Measurements from ENCODE around the gene CEP63.

CEP63 gene

GRCh38 chr3:134477938-134478337 is 7.9 kb upstream of the CEP63 start:
- no peaks in the 10 kb centered on the region for H3K27me3 ChIP-seq (ENCODE audit: insufficient read depth, insufficient read length)
- TF ChIP-seq ZNF274 (IDR thresholded peaks at IDR 0.05; ENCODE audit: low read depth, low read length) (no peak), YY1 (IDR thresholded peaks at IDR 0.05; ENCODE audit: insufficient read depth, insufficient read length) (no peak), SUZ12 (IDR thresholded peaks at IDR 0.05; ENCODE audit: extremely low read depth, insufficient read depth, insufficient read length) (no peak)
- peaks cover 72% of the 10 kb centered on the region for H3K36me3 ChIP-seq (ENCODE audit: insufficient read depth, insufficient read length, low read length)
- no peak for DNase-seq (ENCODE audit: low read depth, low spot score)
- H3K9ac ChIP-seq (ENCODE audit: insufficient read length, low read depth), result no peak overlapping the region
- H3K9me3 ChIP-seq (ENCODE audit: insufficient read depth, low read length), result no peaks in the 10 kb centered on the region
- H3K4me1 ChIP-seq (ENCODE audit: insufficient read depth, insufficient read length), result peaks cover 2% of the 10 kb centered on the region
- H3K4me3 ChIP-seq (ENCODE audit: insufficient read length, low read depth), result no peak overlapping the region

GRCh38 chr3:134480546-134480945 is 5.3 kb upstream of the CEP63 start:
- peaks cover 76% of the 10 kb centered on the region for H3K36me3 ChIP-seq (ENCODE audit: insufficient read depth, insufficient read length, low read length)

GRCh38 chr3:134481166-134481565 is 4.7 kb upstream of the CEP63 start:
- TF ChIP-seq SUZ12 (IDR thresholded peaks at IDR 0.05; ENCODE audit: extremely low read depth, insufficient read depth, insufficient read length) (no peak), YY1 (IDR thresholded peaks at IDR 0.05; ENCODE audit: insufficient read depth, insufficient read length) (no peak), ZNF274 (IDR thresholded peaks at IDR 0.05; ENCODE audit: low read depth, low read length) (no peak)
- peaks cover 70% of the 10 kb centered on the region for H3K36me3 ChIP-seq (ENCODE audit: insufficient read depth, insufficient read length, low read length)

More at GRCh38 chr3:134480546-134480945, 5.3 kb upstream of the CEP63 start:
- no peak for TF ChIP-seq ZNF274 (IDR thresholded peaks at IDR 0.05; ENCODE audit: low read depth, low read length)
- no peak for DNase-seq (ENCODE audit: low read depth, low spot score)
- peaks cover 5% of the 10 kb centered on the region for H3K4me1 ChIP-seq (ENCODE audit: insufficient read depth, insufficient read length)
- no peak overlapping the region for H3K4me3 ChIP-seq (ENCODE audit: insufficient read length, low read depth)
- no peaks in the 10 kb centered on the region for H3K27me3 ChIP-seq (ENCODE audit: insufficient read depth, insufficient read length)
- no peak overlapping the region for H3K9ac ChIP-seq (ENCODE audit: insufficient read length, low read depth)
- no peaks in the 10 kb centered on the region for H3K9me3 ChIP-seq (ENCODE audit: insufficient read depth, low read length)

GRCh38 chr3:134482622-134483021 is 3.2 kb upstream of the CEP63 start:
- no peak overlapping the region for H3K4me3 ChIP-seq (ENCODE audit: insufficient read length, low read depth)
- H3K9ac ChIP-seq (ENCODE audit: insufficient read length, low read depth), result no peak overlapping the region
- peaks cover 56% of the 10 kb centered on the region for H3K36me3 ChIP-seq (ENCODE audit: insufficient read depth, insufficient read length, low read length)
- H3K27me3 ChIP-seq (ENCODE audit: insufficient read depth, insufficient read length), result no peaks in the 10 kb centered on the region
- TF ChIP-seq SUZ12 (IDR thresholded peaks at IDR 0.05; ENCODE audit: extremely low read depth, insufficient read depth, insufficient read length) (no peak), YY1 (IDR thresholded peaks at IDR 0.05; ENCODE audit: insufficient read depth, insufficient read length) (no peak), ZNF274 (IDR thresholded peaks at IDR 0.05; ENCODE audit: low read depth, low read length) (no peak)
- H3K9me3 ChIP-seq (ENCODE audit: insufficient read depth, low read length), result no peaks in the 10 kb centered on the region
- DNase-seq (ENCODE audit: low read depth, low spot score), result no peak
- peaks cover 5% of the 10 kb centered on the region for H3K4me1 ChIP-seq (ENCODE audit: insufficient read depth, insufficient read length)

More at GRCh38 chr3:134481166-134481565, 4.7 kb upstream of the CEP63 start:
- no peaks in the 10 kb centered on the region for H3K9me3 ChIP-seq (ENCODE audit: insufficient read depth, low read length)
- no peaks in the 10 kb centered on the region for H3K27me3 ChIP-seq (ENCODE audit: insufficient read depth, insufficient read length)
- H3K4me1 ChIP-seq (ENCODE audit: insufficient read depth, insufficient read length), result peaks cover 5% of the 10 kb centered on the region
- DNase-seq (ENCODE audit: low read depth, low spot score), result no peak
- no peak overlapping the region for H3K9ac ChIP-seq (ENCODE audit: insufficient read length, low read depth)
- H3K4me3 ChIP-seq (ENCODE audit: insufficient read length, low read depth), result no peak overlapping the region

- no peak for DNase-seq (ENCODE audit: low read depth, low spot score)
- Histone ChIP-seq H3K4me3 (ENCODE audit: insufficient read length, low read depth) (no peak overlapping the region), H3K9ac (ENCODE audit: insufficient read length, low read depth) (no peak overlapping the region), H3K9me3 (ENCODE audit: insufficient read depth, low read length) (no peaks in the 10 kb centered on the region), H3K27me3 (ENCODE audit: insufficient read depth, insufficient read length) (no peaks in the 10 kb centered on the region), H3K4me1 (ENCODE audit: insufficient read depth, insufficient read length) (peaks cover 5% of the 10 kb centered on the region), H3K36me3 (ENCODE audit: insufficient read depth, insufficient read length, low read length) (peaks cover 53% of the 10 kb centered on the region)
- TF ChIP-seq ZNF274 (IDR thresholded peaks at IDR 0.05; ENCODE audit: low read depth, low read length), result no peak
- TF ChIP-seq YY1 (IDR thresholded peaks at IDR 0.05; ENCODE audit: insufficient read depth, insufficient read length), result no peak
- TF ChIP-seq SUZ12 (IDR thresholded peaks at IDR 0.05; ENCODE audit: extremely low read depth, insufficient read depth, insufficient read length), result no peak
Observed at GRCh38 chr3:134483195-134483900, 2.5 kb upstream of the CEP63 start.

GRCh38 chr3:134485075-134485717 is 661 bp upstream of the CEP63 start:
- Histone ChIP-seq H3K4me3 (ENCODE audit: insufficient read length, low read depth) (peak overlapping the region; percentile 93), H3K9me3 (ENCODE audit: insufficient read depth, low read length) (no peaks in the 10 kb centered on the region), H3K36me3 (ENCODE audit: insufficient read depth, insufficient read length, low read length) (peaks cover 37% of the 10 kb centered on the region), H3K4me1 (ENCODE audit: insufficient read depth, insufficient read length) (peaks cover 3% of the 10 kb centered on the region), H3K27me3 (ENCODE audit: insufficient read depth, insufficient read length) (no peaks in the 10 kb centered on the region), H3K9ac (ENCODE audit: insufficient read length, low read depth) (peak overlapping the region; percentile 88)
- DNase-seq (ENCODE audit: low read depth, low spot score), result no peak
- TF ChIP-seq SUZ12 (IDR thresholded peaks at IDR 0.05; ENCODE audit: extremely low read depth, insufficient read depth, insufficient read length) (no peak), ZNF274 (IDR thresholded peaks at IDR 0.05; ENCODE audit: low read depth, low read length) (no peak), YY1 (IDR thresholded peaks at IDR 0.05; ENCODE audit: insufficient read depth, insufficient read length) (no peak)

- TF ChIP-seq SUZ12 (IDR thresholded peaks at IDR 0.05; ENCODE audit: extremely low read depth, insufficient read depth, insufficient read length), result no peak
- TF ChIP-seq ZNF274 (IDR thresholded peaks at IDR 0.05; ENCODE audit: low read depth, low read length), result no peak
- TF ChIP-seq YY1 (IDR thresholded peaks at IDR 0.05; ENCODE audit: insufficient read depth, insufficient read length), result no peak
- peak overlapping the region; percentile 98 for H3K9ac ChIP-seq (ENCODE audit: insufficient read length, low read depth)
- peaks cover 3% of the 10 kb centered on the region for H3K4me1 ChIP-seq (ENCODE audit: insufficient read depth, insufficient read length)
- peaks cover 23% of the 10 kb centered on the region for H3K36me3 ChIP-seq (ENCODE audit: insufficient read depth, insufficient read length, low read length)
- H3K9me3 ChIP-seq (ENCODE audit: insufficient read depth, low read length), result no peaks in the 10 kb centered on the region
- no peak for DNase-seq (ENCODE audit: low read depth, low spot score)
- no peaks in the 10 kb centered on the region for H3K27me3 ChIP-seq (ENCODE audit: insufficient read depth, insufficient read length)
- peak overlapping the region; percentile 93 for H3K4me3 ChIP-seq (ENCODE audit: insufficient read length, low read depth)
Observed at GRCh38 chr3:134486577-134487041, 752 bp downstream of the CEP63 start.

Data from NT2/D1 (cell line).